ENCODE measurements around the gene KIF21B. TPM values are rescaled to one million over a fixed set of nuclear protein-coding genes. Genes with fewer than 3 reads are reported as not detected.

Gene KIF21B
- total and polyA plus RNA-seq, 8 donors: 2.0 to 15.1 (median 9.5) TPM

GRCh38 chr1:200992382-200993048, 31.0 kb downstream of the KIF21B start:
- Histone ChIP-seq H3K27ac (peak overlapping the region in 1 of 2 donors; percentile 48), H3K9me3 (no peaks in the 10 kb centered on the region), H3K4me1 (peaks cover 0 to 10% of the 10 kb centered on the region in 2 donors), H3K36me3 (peaks cover 0 to 85% of the 10 kb centered on the region in 2 donors), H3K27me3 (no peaks in the 10 kb centered on the region), H3K4me3 (no peak overlapping the region)
- ATAC-seq: no peak
- TF ChIP-seq, protein P1, sequence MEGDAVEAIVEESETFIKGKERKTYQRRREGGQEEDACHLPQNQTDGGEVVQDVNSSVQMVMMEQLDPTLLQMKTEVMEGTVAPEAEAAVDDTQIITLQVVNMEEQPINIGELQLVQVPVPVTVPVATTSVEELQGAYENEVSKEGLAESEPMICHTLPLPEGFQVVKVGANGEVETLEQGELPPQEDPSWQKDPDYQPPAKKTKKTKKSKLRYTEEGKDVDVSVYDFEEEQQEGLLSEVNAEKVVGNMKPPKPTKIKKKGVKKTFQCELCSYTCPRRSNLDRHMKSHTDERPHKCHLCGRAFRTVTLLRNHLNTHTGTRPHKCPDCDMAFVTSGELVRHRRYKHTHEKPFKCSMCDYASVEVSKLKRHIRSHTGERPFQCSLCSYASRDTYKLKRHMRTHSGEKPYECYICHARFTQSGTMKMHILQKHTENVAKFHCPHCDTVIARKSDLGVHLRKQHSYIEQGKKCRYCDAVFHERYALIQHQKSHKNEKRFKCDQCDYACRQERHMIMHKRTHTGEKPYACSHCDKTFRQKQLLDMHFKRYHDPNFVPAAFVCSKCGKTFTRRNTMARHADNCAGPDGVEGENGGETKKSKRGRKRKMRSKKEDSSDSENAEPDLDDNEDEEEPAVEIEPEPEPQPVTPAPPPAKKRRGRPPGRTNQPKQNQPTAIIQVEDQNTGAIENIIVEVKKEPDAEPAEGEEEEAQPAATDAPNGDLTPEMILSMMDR (IDR thresholded peaks at IDR 0.05): no peak
- DNase-seq: no peak
- intact Hi-C loops (cut with DNase I): no loop called here

GRCh38 chr1:200991097-200991614, 32.4 kb downstream of the KIF21B start:
- TF ChIP-seq, protein P1 (IDR thresholded peaks at IDR 0.05): no peak
- H3K27me3 ChIP-seq: no peaks in the 10 kb centered on the region
- no peak for ATAC-seq
- H3K36me3 ChIP-seq: peaks cover 0 to 86% of the 10 kb centered on the region in 2 donors
- H3K9me3 ChIP-seq: no peaks in the 10 kb centered on the region
- peaks cover 0 to 10% of the 10 kb centered on the region in 2 donors for H3K4me1 ChIP-seq
- intact Hi-C loops (cut with DNase I): no loop called here
- H3K27ac ChIP-seq: no peak overlapping the region
- DNase-seq: no peak
- H3K4me3 ChIP-seq: no peak overlapping the region

DNA sequence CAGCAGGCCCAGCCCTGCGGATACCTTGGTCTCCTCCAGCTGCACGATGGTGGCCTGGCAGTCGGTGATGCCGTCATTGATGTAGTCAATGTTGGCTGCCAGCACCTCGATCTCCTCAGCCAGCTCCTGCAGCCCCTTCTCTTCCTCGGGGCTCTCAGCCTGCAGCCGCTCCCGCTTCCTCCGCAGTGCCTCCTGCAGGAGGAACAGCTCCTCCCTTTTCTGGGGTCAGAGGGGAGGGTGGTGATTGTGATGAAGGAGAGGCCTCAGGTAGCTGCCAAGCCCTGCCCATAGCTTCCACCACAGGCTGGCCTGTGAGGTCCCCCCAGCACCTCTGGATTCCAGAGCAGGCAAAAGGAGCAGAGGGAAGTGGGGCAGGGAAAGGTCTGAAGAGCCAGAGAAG, 33.4 kb downstream of the KIF21B start:
- H3K36me3 ChIP-seq: peaks cover 0 to 82% of the 10 kb centered on the region in 2 donors
- H3K27me3 ChIP-seq: no peaks in the 10 kb centered on the region
- no peaks in the 10 kb centered on the region for H3K9me3 ChIP-seq
- ATAC-seq (no peak), DNase-seq (no peak)
- H3K4me1 ChIP-seq: peaks cover 0 to 10% of the 10 kb centered on the region in 2 donors
- no peak overlapping the region for H3K27ac ChIP-seq
- no peak overlapping the region for H3K4me3 ChIP-seq
- TF ChIP-seq, protein P1 (IDR thresholded peaks at IDR 0.05): no peak
- intact Hi-C loops (cut with DNase I): no loop called here

DNA sequence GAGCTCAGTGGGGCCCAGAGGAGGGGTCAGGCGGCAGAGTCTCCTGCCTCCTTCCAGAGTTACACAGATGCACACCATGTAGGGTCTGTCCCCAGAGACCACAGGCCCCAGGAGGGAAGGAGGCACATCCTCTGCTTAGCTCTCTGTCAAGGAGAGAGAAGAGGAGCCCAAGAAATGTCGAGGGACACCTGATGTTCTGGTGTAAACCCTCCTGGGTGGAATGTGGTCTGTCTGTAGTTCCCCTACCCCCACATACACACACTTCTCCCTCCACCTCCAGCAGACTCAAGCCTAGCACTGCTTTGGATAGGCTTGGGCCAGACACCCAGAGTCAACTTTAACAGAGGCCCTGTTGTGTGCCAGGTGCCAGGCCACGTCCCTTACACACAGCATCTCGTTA, 34.2 kb downstream of the KIF21B start:
- Histone ChIP-seq H3K4me3 (no peak overlapping the region), H3K4me1 (peaks cover 0 to 10% of the 10 kb centered on the region in 2 donors), H3K36me3 (peaks cover 0 to 82% of the 10 kb centered on the region in 2 donors), H3K9me3 (no peaks in the 10 kb centered on the region), H3K27me3 (no peaks in the 10 kb centered on the region), H3K27ac (no peak overlapping the region)
- ATAC-seq (no peak), DNase-seq (no peak)
- intact Hi-C loops (cut with DNase I): no loop called here
- TF ChIP-seq, protein P1 (IDR thresholded peaks at IDR 0.05): no peak

GRCh38 chr1:200988693-200989092, 34.8 kb downstream of the KIF21B start:
- TF ChIP-seq, protein P1 (IDR thresholded peaks at IDR 0.05): no peak
- Histone ChIP-seq H3K9me3 (no peaks in the 10 kb centered on the region), H3K27ac (no peak overlapping the region), H3K4me1 (peaks cover 0 to 10% of the 10 kb centered on the region in 2 donors), H3K27me3 (no peaks in the 10 kb centered on the region), H3K4me3 (no peak overlapping the region), H3K36me3 (peaks cover 0 to 83% of the 10 kb centered on the region in 2 donors)
- intact Hi-C loops (cut with DNase I): no loop called here
- DNase-seq (no peak), ATAC-seq (no peak)

Measured in left lung (tissue), 10 donors.